IMR-90 (cell line): ENCODE measurements around the gene ADAMTS13. TPM values are rescaled to one million over a fixed set of nuclear protein-coding genes. Genes with fewer than 3 reads are reported as not detected.

Experiments used
- ATAC-seq: fragments of 200-7000 bp; cut with Tn5 transposase; 2 replicates; pipeline ENCODE4 v1.9.1; 2020; ENCODE audit warnings: low read depth, mild to moderate bottlenecking, moderate library complexity
- BruUV-seq: library from RNA; stranded (reverse); fragments of 400-500 nt; replicated peaks from 2 replicates; lab custom pipeline; 2021; lab: Mats Ljungman, UMichigan
- CTCF ChIA-PET: fragments of 300-600 bp; formaldehyde crosslinking; extraction: SDS; loops from one replicate; lab custom pipeline; 2021; ENCODE audit warnings: antibody characterized with exemption; lab: Yijun Ruan, JAX
- POLR2A ChIA-PET: fragments of 300-600 bp; sonication (Branson Sonifier 250); formaldehyde crosslinking; loops from one replicate; lab custom pipeline; 2022; ENCODE audit warnings: antibody characterized with exemption; ENCODE audit not compliant: unreplicated experiment; lab: Charles Lee
- DNase-seq: peaks from one replicate; pipeline ENCODE4 v3.0.0; 2013
- H2AFZ ChIP-seq: replicated peaks from 2 replicates; pipeline ENCODE3; 2013; ENCODE audit warnings: low read length, mild to moderate bottlenecking; ENCODE audit not compliant: poor library complexity
- H2AK5ac ChIP-seq: 2 replicates; pipeline ENCODE4 v1.6.1; 2013; ENCODE audit warnings: low read depth, low read length, inconsistent platforms
- H2AK9ac ChIP-seq: replicated peaks from 2 replicates; pipeline ENCODE3; 2013; ENCODE audit warnings: mild to moderate bottlenecking, low read depth, low read length, moderate library complexity; ENCODE audit not compliant: poor library complexity
- H2BK120ac ChIP-seq: 2 replicates; pipeline ENCODE4 v1.6.1; 2013; ENCODE audit warnings: low read depth, low read length, inconsistent platforms
- H2BK15ac ChIP-seq: 3 replicates; pipeline ENCODE4 v1.6.1; 2013; ENCODE audit warnings: low read depth, low read length, inconsistent platforms
- H2BK20ac ChIP-seq: 2 replicates; pipeline ENCODE4 v1.6.1; 2013; ENCODE audit warnings: low read depth, mild to moderate bottlenecking, inconsistent platforms, low read length, moderate library complexity
- H2BK5ac ChIP-seq: 2 replicates; pipeline ENCODE4 v1.6.1; 2013; ENCODE audit warnings: mild to moderate bottlenecking, low read depth, low read length, inconsistent platforms; ENCODE audit not compliant: poor library complexity, severe bottlenecking
- H3K14ac ChIP-seq: replicated peaks from 2 replicates; pipeline ENCODE4 v1.6.1; 2013; ENCODE audit warnings: low read depth, low read length, inconsistent platforms
- H3K18ac ChIP-seq: 2 replicates; pipeline ENCODE4 v1.6.1; 2013; ENCODE audit warnings: low read depth, low read length, control low read depth
- H3K23ac ChIP-seq: 2 replicates; pipeline ENCODE4 v1.6.1; 2013; ENCODE audit warnings: low read depth, low read length, inconsistent platforms
- H3K27ac ChIP-seq: 2 replicates; pipeline ENCODE4 v1.5.1; 2013; ENCODE audit warnings: mild to moderate bottlenecking, control low read depth, low read length; ENCODE audit not compliant: insufficient read depth
- H3K27me3 ChIP-seq: 2 replicates; pipeline ENCODE4 v1.6.1; 2013; ENCODE audit warnings: low read length; ENCODE audit not compliant: control insufficient read depth, insufficient read depth
- H3K36me3 ChIP-seq: 2 replicates; pipeline ENCODE4 v1.6.1; 2013; ENCODE audit warnings: low read length, mixed read lengths; ENCODE audit not compliant: control insufficient read depth, insufficient read depth
- H3K4ac ChIP-seq: 2 replicates; pipeline ENCODE4 v1.6.1; 2013; ENCODE audit warnings: low read depth, low read length, inconsistent platforms
- H3K4me1 ChIP-seq: 2 replicates; pipeline ENCODE4 v1.6.1; 2013; ENCODE audit warnings: low read length, mixed read lengths; ENCODE audit not compliant: control insufficient read depth, insufficient read depth
- H3K4me2 ChIP-seq: 2 replicates; pipeline ENCODE4 v1.6.1; 2013; ENCODE audit warnings: low read depth, mild to moderate bottlenecking, control low read depth, low read length, moderate library complexity
- H3K4me3 ChIP-seq: 2 replicates; pipeline ENCODE4 v1.5.1; 2013; ENCODE audit warnings: low read depth, mild to moderate bottlenecking, control low read depth, low read length, moderate library complexity; ENCODE audit not compliant: insufficient read depth
- H3K56ac ChIP-seq: 2 replicates; pipeline ENCODE4 v1.6.1; 2013; ENCODE audit warnings: low read length, inconsistent platforms; ENCODE audit not compliant: insufficient read depth; ENCODE audit errors: extremely low read depth
- H3K79me1 ChIP-seq, 2 experiments: 2 replicates each; pipeline ENCODE4 v1.6.1; 2013; ENCODE audit warnings: low read length in 2 of 2, inconsistent platforms in 1 of 2, low read depth in 1 of 2
- H3K9ac ChIP-seq: 2 replicates; pipeline ENCODE4 v1.6.1; 2013; ENCODE audit warnings: low read depth, low read length, control low read depth
- H3K9me1 ChIP-seq: 2 replicates; pipeline ENCODE4 v1.6.1; 2013; ENCODE audit warnings: low read length, inconsistent platforms; ENCODE audit not compliant: insufficient read depth
- H3K9me3 ChIP-seq: 2 replicates; pipeline ENCODE4 v1.6.1; 2013; ENCODE audit warnings: low read length; ENCODE audit not compliant: control insufficient read depth, insufficient read depth
- H4K20me1 ChIP-seq: 2 replicates; pipeline ENCODE4 v1.6.1; 2013; ENCODE audit warnings: low read length, inconsistent platforms; ENCODE audit not compliant: insufficient read depth
- H4K5ac ChIP-seq: 2 replicates; pipeline ENCODE4 v1.6.1; 2013; ENCODE audit warnings: mild to moderate bottlenecking, low read depth, low read length, control low read depth
- H4K8ac ChIP-seq, 2 experiments: 2 replicates each; pipeline ENCODE4 v1.6.1; 2013; ENCODE audit warnings: low read depth in 2 of 2, low read length in 2 of 2, control low read depth in 1 of 2, inconsistent platforms in 1 of 2
- H4K91ac ChIP-seq: 2 replicates; pipeline ENCODE4 v1.6.1; 2013; ENCODE audit warnings: low read depth, low read length, inconsistent platforms; ENCODE audit not compliant: insufficient read depth
- BHLHE40 ChIP-seq: fragments of 150-350 bp; IDR thresholded peaks from 2 replicates; pipeline ENCODE4 v1.6.1; 2016; ENCODE audit warnings: mild to moderate bottlenecking, low read depth, low read length
- CEBPB ChIP-seq: IDR thresholded peaks from 2 replicates; pipeline ENCODE4 v1.6.1; 2012; ENCODE audit warnings: low read depth, low read length, improper control_type of control experiment
- CHD1 ChIP-seq: IDR thresholded peaks from 2 replicates; pipeline ENCODE4 v1.6.1; 2012; ENCODE audit warnings: low read depth, low read length, improper control_type of control experiment
- CTCF ChIP-seq: conservative IDR thresholded peaks from 2 replicates; pipeline ENCODE4 v1.5.1; 2012; ENCODE audit warnings: mild to moderate bottlenecking, low read depth, low read length, improper control_type of control experiment
- ELK1 ChIP-seq: fragments of 150-350 bp; IDR thresholded peaks from 2 replicates; pipeline ENCODE4 v1.6.1; 2016; ENCODE audit warnings: low read depth, mild to moderate bottlenecking, low read length, moderate library complexity, borderline replicate concordance
- FOS ChIP-seq: fragments of 150-350 bp; IDR thresholded peaks from 2 replicates; pipeline ENCODE4 v1.6.1; 2016; ENCODE audit warnings: low read depth, low read length
- MAFK ChIP-seq: IDR thresholded peaks from 2 replicates; pipeline ENCODE4 v1.6.1; 2012; ENCODE audit warnings: low read depth, low read length, improper control_type of control experiment
- MAZ ChIP-seq: IDR thresholded peaks from 2 replicates; pipeline ENCODE4 v1.6.1; 2012; ENCODE audit warnings: low read depth, mild to moderate bottlenecking, low read length, improper control_type of control experiment, moderate library complexity, borderline replicate concordance
- MXI1 ChIP-seq: IDR thresholded peaks from 2 replicates; pipeline ENCODE4 v1.6.1; 2012; ENCODE audit warnings: low read depth, mild to moderate bottlenecking, low read length, moderate library complexity, borderline replicate concordance
- NFE2L2 ChIP-seq: fragments of 150-350 bp; IDR thresholded peaks from 2 replicates; pipeline ENCODE4 v1.6.1; 2016; ENCODE audit warnings: low read depth, mild to moderate bottlenecking, low read length
- POLR2A ChIP-seq: IDR thresholded peaks from 2 replicates; pipeline ENCODE4 v1.6.1; 2012; ENCODE audit warnings: mild to moderate bottlenecking, low read depth, low read length
- RAD21 ChIP-seq: IDR thresholded peaks from 2 replicates; pipeline ENCODE4 v1.6.1; 2012; ENCODE audit warnings: low read length, improper control_type of control experiment
- RCOR1 ChIP-seq: IDR thresholded peaks from 2 replicates; pipeline ENCODE4 v1.6.1; 2012; ENCODE audit warnings: mild to moderate bottlenecking, low read length, improper control_type of control experiment; ENCODE audit not compliant: insufficient replicate concordance
- RFX5 ChIP-seq: IDR thresholded peaks from 2 replicates; pipeline ENCODE4 v1.8.0; 2012; ENCODE audit warnings: low read depth, mild to moderate bottlenecking, low read length, moderate library complexity
- SMC3 ChIP-seq: fragments of 150-350 bp; IDR thresholded peaks from 2 replicates; pipeline ENCODE4 v1.6.1; 2016; ENCODE audit warnings: low read depth, mild to moderate bottlenecking, antibody characterized with exemption, low read length, moderate library complexity
- USF2 ChIP-seq: fragments of 150-350 bp; IDR thresholded peaks from 2 replicates; pipeline ENCODE4 v1.6.1; 2017; ENCODE audit warnings: mild to moderate bottlenecking, antibody characterized with exemption, low read length, low read depth
- WGBS, 2 experiments: methylation state at CpG; one replicate each; pipeline versions ENCODE4 v1.1.5 to v1.1.7; 2013; ENCODE audit warnings: missing lambda C conversion rate in 2 of 2; ENCODE audit not compliant: insufficient read length in 1 of 2; ENCODE audit errors: extremely low coverage in 2 of 2; 5-methylcytosine and 5-hydroxymethylcytosine counted together
- dilution Hi-C: fragments of 300-500 bp; cut with HindIII; formaldehyde crosslinking; loops from one replicate; pipeline ENCODE4 v1.14.3; 2018; ENCODE audit warnings: low sequenced_read_pairs; ENCODE audit not compliant: unreplicated experiment
- in situ Hi-C: fragments of 300-500 bp; cut with MboI; formaldehyde crosslinking; loops from 3 replicates; pipeline ENCODE4 v1.14.3; 2019; ENCODE audit warnings: low sequenced_read_pairs, inconsistent platforms, mixed read lengths
- intact Hi-C: fragments of 100-400 bp; cut with micrococcal nuclease; formaldehyde crosslinking; loops from 2 replicates; pipeline ENCODE4 v1.10.0; 2022
- polyA plus RNA-seq, 3 experiments: library from polyadenylated mRNA; depleted of rRNA; stranded (reverse); fragments of >200 nt; gene quantifications; 2 replicates each; pipeline ENCODE4 v1.2.3, GENCODE V29; 2012; ENCODE audit warnings: low replicate concordance in 1 of 3
- total RNA-seq: library from RNA; depleted of rRNA; stranded (reverse); fragments of >200 nt; gene quantifications from 2 replicates; pipeline ENCODE4 v1.2.3, GENCODE V29; 2012

The ADAMTS13 gene
- total and polyA plus RNA-seq, 2 of the 4 experiments (the other 2 are of a cell fraction) = 0.18 to 2.8 TPM

- H2AFZ ChIP-seq = no peak overlapping the region
- H3K14ac ChIP-seq = no peak overlapping the region
- no peak for DNase-seq
- no peak overlapping the region for H2AK5ac ChIP-seq
- TF ChIP-seq CTCF (no peak), RFX5 (no peak), MAFK (no peak), USF2 (no peak), ELK1 (no peak), FOS (no peak), BHLHE40 (no peak), RCOR1 (no peak), MXI1 (no peak), CEBPB (no peak), NFE2L2 (no peak), MAZ (no peak), SMC3 (no peak), RAD21 (no peak), CHD1 (no peak), POLR2A (no peak)
- ChIA-PET POLR2A (no interaction called here), CTCF (no interaction called here)
- H3K4ac ChIP-seq = no peak overlapping the region
- H4K20me1 ChIP-seq = 0 out of 2 replicates have a peak, but pooled peaks cover 5% of the 10 kb centered on the region
- dilution Hi-C loops (no loop called here), intact Hi-C loops (no loop called here), in situ Hi-C loops (loop anchor here (25.0 kb wide), 1 partner anchor 457 kb away; the partner anchor contains the start of gene GTF3C5)
- H4K91ac ChIP-seq = no peak overlapping the region
- H4K5ac ChIP-seq = no peak overlapping the region
- H3K36me3 ChIP-seq = no peaks in the 10 kb centered on the region
- BruUV-seq = no TSS peak
- H2BK20ac ChIP-seq = no peak overlapping the region
- no peaks in the 10 kb centered on the region for H3K79me1 ChIP-seq
- no peak overlapping the region for H3K23ac ChIP-seq
- 95% methylated on average over 11 of the region's 23 CpGs; no CpG with 5 or more reads in 1 of the 2 experiments for WGBS, 2 experiments
- no peak overlapping the region for H3K9ac ChIP-seq
- H4K8ac ChIP-seq = no peak overlapping the region
- H3K27ac ChIP-seq = no peak overlapping the region
- no peaks in the 10 kb centered on the region for H3K9me3 ChIP-seq
- peaks cover 56% of the 10 kb centered on the region for H3K27me3 ChIP-seq
- H3K4me3 ChIP-seq = no peak overlapping the region
- no peak overlapping the region for H2BK5ac ChIP-seq
- H3K4me1 ChIP-seq = peaks cover 3% of the 10 kb centered on the region; the same call in 1 of the 2 replicates
- peaks cover 5% of the 10 kb centered on the region; the same call in 1 of the 2 replicates for H3K9me1 ChIP-seq
- no peak overlapping the region for H3K56ac ChIP-seq
- no peak for ATAC-seq
- no peak overlapping the region for H3K4me2 ChIP-seq
- H2AK9ac ChIP-seq = no peak overlapping the region
- H2BK120ac ChIP-seq = no peak overlapping the region
- no peak overlapping the region for H2BK15ac ChIP-seq
- H3K18ac ChIP-seq = no peak overlapping the region
Observed at GRCh38 chr9:133493845-133494540, 71.8 kb downstream of the ADAMTS13 start.
